Tibial nerve (tissue), 4 donors: ENCODE measurements around the gene DLST. TPM values are rescaled to one million over a fixed set of nuclear protein-coding genes. Genes with fewer than 3 reads are reported as not detected.

Experiments
- DNase-seq, 2 donors: peaks; one replicate each; pipeline ENCODE4 v3.0.0-alpha.2; 2019; ENCODE audit warnings: low spot score in 2 of 2
- H3K27ac ChIP-seq, 4 donors: fragments of 200-600 bp; sonication (generic) in 3 of 4; one replicate each; pipeline ENCODE4 v1.5.1; 2017 to 2019; ENCODE audit warnings: mild to moderate bottlenecking in 1 of 4
- H3K27me3 ChIP-seq, 2 donors: fragments of 200-600 bp; sonication (generic) in 1 of 2; one replicate each; pipeline versions ENCODE4 v1.5.1 to v1.6.0; 2017 to 2019
- H3K36me3 ChIP-seq, 3 donors: fragments of 200-600 bp; sonication (generic); one replicate each; pipeline ENCODE4 v1.5.1; 2018 to 2019
- H3K4me1 ChIP-seq, 4 donors: fragments of 200-600 bp; sonication (generic) in 3 of 4; one replicate each; pipeline ENCODE4 v1.5.1; 2017 to 2019
- H3K4me3 ChIP-seq, 4 donors: fragments of 200-600 bp; sonication (generic) in 3 of 4; one replicate each; pipeline ENCODE4 v1.5.1; 2017 to 2019; ENCODE audit warnings: mild to moderate bottlenecking in 1 of 4, moderate library complexity in 1 of 4
- H3K9me3 ChIP-seq, 4 donors: fragments of 200-600 bp; sonication (generic) in 3 of 4; one replicate each; pipeline ENCODE4 v1.5.1; 2017 to 2019
- CTCF ChIP-seq, 5 experiments: fragments of 200-600 bp in 3 of 5; fragments of 450-650 bp in 2 of 5; sonication (generic) in 3 of 5; IDR thresholded peaks; one replicate each; pipeline ENCODE4 v1.5.1; 2016 to 2019; ENCODE audit warnings: antibody characterized with exemption in 5 of 5, mild to moderate bottlenecking in 3 of 5, moderate library complexity in 2 of 5
- EP300 ChIP-seq, 2 donors: sonication (generic); formaldehyde crosslinking; IDR thresholded peaks; one replicate each; pipeline ENCODE4 v1.6.1; 2017; ENCODE audit warnings: antibody characterized with exemption in 2 of 2, mild to moderate bottlenecking in 1 of 2
- POLR2A ChIP-seq, 2 donors: fragments of 450-650 bp; IDR thresholded peaks; one replicate each; pipeline ENCODE4 v1.6.1; 2017; ENCODE audit warnings: antibody characterized with exemption in 2 of 2, mild to moderate bottlenecking in 2 of 2, moderate library complexity in 2 of 2
- WGBS, 2 donors: methylation state at CpG; one replicate each; pipeline ENCODE4 v1.1.5; 2018; 5-methylcytosine and 5-hydroxymethylcytosine counted together
- total RNA-seq, 4 donors: library from RNA; depleted of rRNA; stranded (reverse); fragments of >200 nt; gene quantifications; one replicate each; pipeline ENCODE4 v1.1.0, GENCODE V29; 2016

DLST gene
- total RNA-seq, 4 donors from 2014 or later, result 73.5 to 94.8 (median 87.2) TPM

GRCh38 chr14:74904635-74905503 lies 23.2 kb downstream of the DLST start:
- Histone ChIP-seq H3K27ac (peak overlapping the region in 2 of 4 donors; percentile 35 to 37), H3K9me3 (no peaks in the 10 kb centered on the region), H3K36me3 (peaks cover 0 to 57% (median 24%) of the 10 kb centered on the region in 3 donors), H3K4me1 (peaks cover 0 to 28% (median 7%) of the 10 kb centered on the region in 4 donors), H3K27me3 (no peaks in the 10 kb centered on the region), H3K4me3 (no peak overlapping the region)
- WGBS, 2 donors, result 80 to 82% methylated on average over 6 of the region's 6 CpGs
- DNase-seq, result peak in 1 of 2 donors; percentile 60
- TF ChIP-seq CTCF (IDR thresholded peaks at IDR 0.05) (no peak), EP300 (IDR thresholded peaks at IDR 0.05) (no peak), POLR2A (IDR thresholded peaks at IDR 0.05) (no peak)

- WGBS, 2 donors, result 37 to 51% methylated on average over 10 to 14 of the region's 14 CpGs
- no peaks in the 10 kb centered on the region for H3K27me3 ChIP-seq
- DNase-seq, result peak; percentile 59 to 84
- TF ChIP-seq CTCF (IDR thresholded peaks at IDR 0.05) (peak; percentile 91 to 95 (median 94)), EP300 (IDR thresholded peaks at IDR 0.05) (no peak), POLR2A (IDR thresholded peaks at IDR 0.05) (no peak)
- peaks cover 0 to 28% (median 7%) of the 10 kb centered on the region in 4 donors for H3K4me1 ChIP-seq
- no peaks in the 10 kb centered on the region for H3K9me3 ChIP-seq
- H3K27ac ChIP-seq, result peak overlapping the region in 2 of 4 donors; percentile 35 to 37
- H3K4me3 ChIP-seq, result no peak overlapping the region
- H3K36me3 ChIP-seq, result peaks cover 0 to 49% (median 17%) of the 10 kb centered on the region in 3 donors
These were observed 24.0 kb downstream of the DLST start for GRCh38 chr14:74905595-74906142.

GRCh38 chr14:74906925-74907521 lies 25.3 kb downstream of the DLST start:
- TF ChIP-seq EP300 (IDR thresholded peaks at IDR 0.05) (no peak), POLR2A (IDR thresholded peaks at IDR 0.05) (no peak), CTCF (IDR thresholded peaks at IDR 0.05) (no peak)
- WGBS, 2 donors, result 77 to 83% methylated on average over 10 of the region's 12 CpGs
- H3K4me1 ChIP-seq, result peaks cover 0 to 28% (median 7%) of the 10 kb centered on the region in 4 donors
- H3K27me3 ChIP-seq, result no peaks in the 10 kb centered on the region
- DNase-seq, result no peak
- H3K9me3 ChIP-seq, result no peaks in the 10 kb centered on the region
- H3K4me3 ChIP-seq, result no peak overlapping the region
- no peak overlapping the region for H3K27ac ChIP-seq
- H3K36me3 ChIP-seq, result peaks cover 0 to 35% (median 6%) of the 10 kb centered on the region in 3 donors

DNA sequence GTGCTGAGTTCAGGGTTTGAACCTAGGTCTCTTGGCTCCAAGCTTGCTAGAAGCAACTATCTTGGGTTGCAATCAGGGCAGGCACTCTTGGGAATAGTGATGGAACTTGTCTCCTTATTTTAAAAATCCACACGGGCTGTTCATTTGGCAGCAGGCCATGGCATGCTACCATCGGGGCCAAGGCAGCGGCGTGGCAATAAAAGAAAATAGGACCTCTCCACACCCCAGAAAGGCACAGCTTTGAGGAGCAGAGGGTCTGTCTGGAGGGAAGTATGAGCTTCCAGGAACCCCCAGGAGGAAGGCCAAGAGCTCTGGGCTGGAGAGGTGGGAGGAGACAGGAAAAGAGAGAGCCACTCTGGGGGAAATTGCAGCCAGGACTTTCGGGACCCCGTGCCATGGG lies 26.0 kb downstream of the DLST start:
- TF ChIP-seq POLR2A (IDR thresholded peaks at IDR 0.05), result no peak
- TF ChIP-seq EP300 (IDR thresholded peaks at IDR 0.05), result no peak
- no peak for TF ChIP-seq CTCF (IDR thresholded peaks at IDR 0.05)
- no peaks in the 10 kb centered on the region for H3K9me3 ChIP-seq
- H3K4me1 ChIP-seq, result peaks cover 0 to 28% (median 7%) of the 10 kb centered on the region in 4 donors
- H3K27ac ChIP-seq, result no peak overlapping the region
- H3K4me3 ChIP-seq, result no peak overlapping the region
- no peak for DNase-seq
- peaks cover 0 to 28% (median 0%) of the 10 kb centered on the region in 3 donors for H3K36me3 ChIP-seq
- WGBS, 2 donors, result 34 to 39% methylated on average over 6 of the region's 6 CpGs
- H3K27me3 ChIP-seq, result no peaks in the 10 kb centered on the region
